Aorta (tissue), 5 donors: ENCODE results near the gene INSRR. TPM values are rescaled to one million over a fixed set of nuclear protein-coding genes. Genes with fewer than 3 reads are reported as not detected.

Source experiments
- ATAC-seq: fragments of 200-7000 bp; cut with Tn5 transposase; one replicate; pipeline ENCODE4 v1.9.1; 2022; ENCODE audit warnings: moderate library complexity; ENCODE audit not compliant: low FRiP score
- DNase-seq, 2 donors: peaks; one replicate each; pipeline ENCODE4 v3.0.0-alpha.2; 2020
- H3K27ac ChIP-seq, 2 donors: one replicate each; pipeline ENCODE4 v1.5.1; 2013; ENCODE audit warnings: low read length in 2 of 2, mild to moderate bottlenecking in 2 of 2, moderate library complexity in 2 of 2, control low read depth in 1 of 2, inconsistent platforms in 1 of 2, low read depth in 1 of 2
- H3K27me3 ChIP-seq, 2 donors: one replicate each; pipeline ENCODE4 v1.6.1; 2013; ENCODE audit warnings: control low read depth in 1 of 2, low read length in 1 of 2, mild to moderate bottlenecking in 1 of 2, moderate library complexity in 1 of 2; ENCODE audit not compliant: insufficient read depth in 2 of 2, control insufficient read depth in 1 of 2
- H3K36me3 ChIP-seq, 2 donors: one replicate each; pipeline ENCODE4 v1.6.1; 2013; ENCODE audit warnings: control low read depth in 1 of 2, low read length in 1 of 2, mild to moderate bottlenecking in 1 of 2; ENCODE audit not compliant: insufficient read depth in 2 of 2, control insufficient read depth in 1 of 2
- H3K4me1 ChIP-seq, 2 donors: one replicate each; pipeline ENCODE4 v1.6.1; 2013; ENCODE audit warnings: low read length in 2 of 2, control low read depth in 1 of 2, mild to moderate bottlenecking in 1 of 2, moderate library complexity in 1 of 2; ENCODE audit not compliant: insufficient read depth in 2 of 2, control insufficient read depth in 1 of 2
- H3K4me3 ChIP-seq, 2 donors: one replicate each; pipeline ENCODE4 v1.5.1; 2013; ENCODE audit warnings: low read length in 2 of 2, control low read depth in 1 of 2, mild to moderate bottlenecking in 1 of 2
- H3K9me3 ChIP-seq: one replicate; pipeline ENCODE4 v1.6.1; 2013; ENCODE audit warnings: mild to moderate bottlenecking, low read length; ENCODE audit not compliant: control insufficient read depth
- WGBS, 2 donors: extraction: QIAGEN DNeasy Blood & Tissue Kit; methylation state at CpG; one replicate each; pipeline ENCODE4 v1.1.7; 2013; 5-methylcytosine and 5-hydroxymethylcytosine counted together
- intact Hi-C, 2 donors: fragments of 100-400 bp; cut with DNase I; formaldehyde crosslinking; loops; one replicate each; pipeline versions ENCODE4 v1.14.2 to v1.15.0; 2022
- polyA plus RNA-seq, 2 donors: library from polyadenylated mRNA; stranded (reverse); fragments of 200-250 nt; gene quantifications; one replicate each; pipeline ENCODE4 v1.2.3, GENCODE V29; 2013
- total RNA-seq, 2 donors: library from RNA; stranded (reverse); fragmentation: NEBNext Ultra II Directional; extraction: Animal tissue kit (Norgen Biotek cat#: 25700); gene quantifications; one replicate each; pipeline ENCODE4 v1.2.1, GENCODE V29; 2021
- donor health status: healthy with polysubstance abuse.
- donor health status: Bipolar disorder and iron deficiency.
- donor health status: DM: no; HTN: no; CAD: no.
- donor health status: DM: no; HTN: no; CAD: no.
- donor health status: DM: yes; HTN: yes; CAD: no.

Gene INSRR
- total and polyA plus RNA-seq, 4 donors, result 0.51 TPM; not detected in 3

- WGBS, 2 donors, result 42 to 50% methylated on average over 18 of the region's 18 CpGs
- ATAC-seq, result no peak
- no peaks in the 10 kb centered on the region for H3K27me3 ChIP-seq
Measured at GRCh38 chr1:156845953-156846545, 12.9 kb downstream of the INSRR start.

DNA sequence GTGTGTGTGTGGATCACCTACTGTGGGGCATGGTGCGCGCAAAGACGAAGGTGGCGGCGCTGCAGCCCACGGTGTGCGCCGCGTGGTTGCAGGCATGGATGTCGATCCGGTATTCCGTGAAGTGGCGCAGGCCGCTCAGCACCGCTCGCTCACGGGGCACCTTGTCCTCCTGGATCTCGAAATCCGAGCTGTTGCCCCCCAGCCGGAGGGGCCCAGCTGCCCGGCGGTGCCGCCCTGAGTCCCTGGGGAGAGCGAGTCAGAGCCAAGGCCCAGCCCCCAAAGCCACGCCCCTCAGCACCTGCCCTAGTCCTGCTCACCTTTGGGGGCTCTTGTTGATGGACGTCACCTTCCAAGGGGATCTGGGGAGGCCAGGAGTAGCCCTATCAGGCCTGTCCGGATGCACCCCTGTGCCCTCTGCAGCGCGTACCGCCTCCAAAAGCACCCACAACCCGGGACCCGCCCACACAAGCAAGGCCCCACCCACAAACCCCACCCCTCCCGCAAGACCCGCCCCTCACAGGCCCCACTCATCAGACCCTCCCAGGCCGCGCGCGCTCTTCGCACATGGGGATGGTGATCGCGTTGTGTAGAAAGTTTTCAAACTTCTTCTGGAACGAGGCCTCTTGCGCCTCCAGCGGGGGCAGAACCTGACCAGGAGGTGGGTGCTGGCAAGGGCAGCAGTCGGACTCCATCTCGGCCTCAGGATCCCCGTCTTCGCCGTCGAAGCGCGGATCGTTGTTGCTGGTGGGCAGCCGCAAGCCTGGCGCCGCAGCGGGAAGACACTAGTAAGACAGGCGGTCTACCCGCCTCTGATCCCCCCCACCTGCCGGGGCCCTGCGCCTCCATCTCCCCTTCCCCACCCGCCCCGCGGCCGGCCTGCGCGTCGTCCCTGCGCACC, 13.6 kb downstream of the INSRR start:
- WGBS, 2 donors, result 5 to 6% methylated on average over 67 to 69 of the region's 69 CpGs
- no peaks in the 10 kb centered on the region for H3K4me1 ChIP-seq
- no peak overlapping the region for H3K4me3 ChIP-seq
- no peaks in the 10 kb centered on the region for H3K27me3 ChIP-seq
- H3K36me3 ChIP-seq, result no peaks in the 10 kb centered on the region
- no peaks in the 10 kb centered on the region for H3K9me3 ChIP-seq
- H3K27ac ChIP-seq, result no peak overlapping the region
- intact Hi-C loops, result no loop called here
- DNase-seq (no peak), ATAC-seq (no peak)

More at GRCh38 chr1:156845953-156846545, 12.9 kb downstream of the INSRR start:
- H3K4me1 ChIP-seq, result no peaks in the 10 kb centered on the region
- intact Hi-C loops, result no loop called here
- H3K27ac ChIP-seq, result no peak overlapping the region
- H3K9me3 ChIP-seq, result no peaks in the 10 kb centered on the region
- no peak for DNase-seq
- H3K36me3 ChIP-seq, result no peaks in the 10 kb centered on the region
- H3K4me3 ChIP-seq, result no peak overlapping the region

GRCh38 chr1:156844638-156845037, 14.3 kb downstream of the INSRR start:
- no peaks in the 10 kb centered on the region for H3K36me3 ChIP-seq
- H3K4me1 ChIP-seq, result no peaks in the 10 kb centered on the region
- no peak overlapping the region for H3K4me3 ChIP-seq
- no peaks in the 10 kb centered on the region for H3K27me3 ChIP-seq
- 11 to 16% methylated on average over 14 of the region's 14 CpGs for WGBS, 2 donors
- intact Hi-C loops, result loop anchor here in 1 of 2 donors (5.0 kb wide), 1 partner anchor 43 kb away; no protein-coding TSS in a partner anchor
- no peak for DNase-seq
- H3K27ac ChIP-seq, result no peak overlapping the region
- H3K9me3 ChIP-seq, result no peaks in the 10 kb centered on the region
- no peak for ATAC-seq

GRCh38 chr1:156844102-156844501, 14.8 kb downstream of the INSRR start:
- Histone ChIP-seq H3K27me3 (no peaks in the 10 kb centered on the region), H3K4me1 (no peaks in the 10 kb centered on the region), H3K27ac (no peak overlapping the region), H3K4me3 (no peak overlapping the region), H3K36me3 (no peaks in the 10 kb centered on the region), H3K9me3 (no peaks in the 10 kb centered on the region)
- 33 to 37% methylated on average over 6 of the region's 6 CpGs for WGBS, 2 donors
- ATAC-seq (no peak), DNase-seq (no peak)
- intact Hi-C loops, result loop anchor here in 1 of 2 donors (5.0 kb wide), 1 partner anchor 43 kb away; no protein-coding TSS in a partner anchor

DNA sequence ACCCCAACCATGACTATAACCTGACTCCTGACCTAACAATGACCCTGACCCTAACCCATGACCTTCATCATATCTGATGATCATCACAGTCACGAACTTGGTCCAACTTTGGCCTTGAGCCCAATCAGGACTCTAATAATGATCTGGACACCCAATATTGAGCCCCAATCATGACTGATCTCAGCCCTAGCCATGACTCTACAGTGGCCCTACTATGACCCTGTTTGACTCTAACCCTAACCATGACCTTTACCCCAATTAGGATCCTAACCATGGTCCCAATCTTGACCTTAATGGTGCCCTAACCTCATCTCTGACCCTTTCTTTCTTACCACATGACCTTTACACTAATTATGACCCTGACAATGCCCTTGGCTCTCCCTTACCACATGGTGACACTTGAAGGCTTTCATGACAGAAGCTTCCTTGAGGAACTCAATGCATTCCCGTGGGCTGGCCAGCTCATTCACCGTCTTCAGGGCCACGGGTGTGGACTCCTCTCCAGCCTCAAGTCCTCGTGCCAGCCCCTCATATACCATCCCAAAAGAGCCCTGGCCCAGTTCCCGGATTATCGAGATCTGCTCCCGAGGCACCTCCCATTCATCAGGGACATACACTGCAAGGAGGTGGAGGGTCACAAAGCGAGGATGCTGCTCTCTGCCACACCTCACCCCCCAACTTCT, 16.2 kb downstream of the INSRR start:
- no peak for ATAC-seq
- 75% methylated on average over 9 of the region's 9 CpGs for WGBS, 2 donors
- DNase-seq, result peak in 1 of 2 donors; percentile 18
- H3K36me3 ChIP-seq, result no peaks in the 10 kb centered on the region
- H3K27me3 ChIP-seq, result no peaks in the 10 kb centered on the region
- no peak overlapping the region for H3K4me3 ChIP-seq
- no peaks in the 10 kb centered on the region for H3K9me3 ChIP-seq
- no peaks in the 10 kb centered on the region for H3K4me1 ChIP-seq
- intact Hi-C loops, result loop anchor here in 1 of 2 donors (5.0 kb wide), 1 partner anchor 45 kb away; no protein-coding TSS in a partner anchor
- H3K27ac ChIP-seq, result no peak overlapping the region

DNA sequence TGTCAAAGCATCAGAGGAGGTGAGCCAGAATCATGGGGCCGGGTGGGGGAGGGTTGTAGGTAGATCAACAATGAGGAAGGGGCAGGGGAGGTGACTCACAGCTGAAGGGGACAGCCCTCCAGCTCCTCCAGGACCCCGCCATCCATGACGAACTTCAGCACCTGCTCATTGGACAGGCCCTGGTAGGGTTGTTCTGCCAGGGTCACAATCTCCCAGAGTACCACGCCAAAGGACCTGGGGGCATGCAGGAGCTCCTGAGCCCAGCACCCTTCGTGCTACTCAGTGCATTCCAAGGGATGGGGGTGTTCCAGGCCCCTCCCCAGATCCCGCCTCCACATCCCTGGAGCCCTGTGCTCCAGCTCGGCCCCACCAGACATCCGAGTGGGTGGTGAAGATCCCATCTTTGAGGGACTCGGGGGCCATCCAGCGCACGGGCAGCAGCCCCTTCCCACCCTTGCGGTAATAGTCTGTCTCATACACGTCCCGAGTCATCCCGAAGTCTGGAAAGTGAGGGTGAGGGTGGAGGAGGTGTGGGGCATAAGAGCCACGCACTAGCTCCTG, 17.5 kb downstream of the INSRR start:
- no peak overlapping the region for H3K27ac ChIP-seq
- peak in 1 of 2 donors; percentile 34 for DNase-seq
- H3K9me3 ChIP-seq, result no peaks in the 10 kb centered on the region
- no peak for ATAC-seq
- 71 to 77% methylated on average over 16 of the region's 16 CpGs for WGBS, 2 donors
- no peaks in the 10 kb centered on the region for H3K27me3 ChIP-seq
- intact Hi-C loops, result loop anchor here in 1 of 2 donors (5.0 kb wide), 1 partner anchor 46 kb away; no protein-coding TSS in a partner anchor
- no peaks in the 10 kb centered on the region for H3K4me1 ChIP-seq
- no peaks in the 10 kb centered on the region for H3K36me3 ChIP-seq
- H3K4me3 ChIP-seq, result no peak overlapping the region

- DNase-seq (peak in 1 of 2 donors; percentile 26), ATAC-seq (no peak)
- H3K4me1 ChIP-seq, result no peaks in the 10 kb centered on the region
- H3K4me3 ChIP-seq, result no peak overlapping the region
- no peaks in the 10 kb centered on the region for H3K36me3 ChIP-seq
- 56 to 62% methylated on average over 14 of the region's 14 CpGs for WGBS, 2 donors
- H3K27ac ChIP-seq, result no peak overlapping the region
- no peaks in the 10 kb centered on the region for H3K27me3 ChIP-seq
- intact Hi-C loops, result loop anchor here in 1 of 2 donors (5.0 kb wide), 1 partner anchor 46 kb away; no protein-coding TSS in a partner anchor
- H3K9me3 ChIP-seq, result no peaks in the 10 kb centered on the region
Measured at GRCh38 chr1:156840898-156841279, 18.0 kb downstream of the INSRR start.

GRCh38 chr1:156840186-156840897, 18.6 kb downstream of the INSRR start:
- Histone ChIP-seq H3K4me1 (no peaks in the 10 kb centered on the region), H3K4me3 (no peak overlapping the region), H3K27ac (no peak overlapping the region), H3K36me3 (no peaks in the 10 kb centered on the region), H3K27me3 (no peaks in the 10 kb centered on the region), H3K9me3 (no peaks in the 10 kb centered on the region)
- 56 to 59% methylated on average over 8 of the region's 8 CpGs for WGBS, 2 donors
- DNase-seq, result peak in 1 of 2 donors; percentile 26
- ATAC-seq, result no peak
- intact Hi-C loops, result loop anchor here in 1 of 2 donors (5.0 kb wide), 1 partner anchor 47 kb away; no protein-coding TSS in a partner anchor
